ENCODE results near the gene KCNAB1.

DNA sequence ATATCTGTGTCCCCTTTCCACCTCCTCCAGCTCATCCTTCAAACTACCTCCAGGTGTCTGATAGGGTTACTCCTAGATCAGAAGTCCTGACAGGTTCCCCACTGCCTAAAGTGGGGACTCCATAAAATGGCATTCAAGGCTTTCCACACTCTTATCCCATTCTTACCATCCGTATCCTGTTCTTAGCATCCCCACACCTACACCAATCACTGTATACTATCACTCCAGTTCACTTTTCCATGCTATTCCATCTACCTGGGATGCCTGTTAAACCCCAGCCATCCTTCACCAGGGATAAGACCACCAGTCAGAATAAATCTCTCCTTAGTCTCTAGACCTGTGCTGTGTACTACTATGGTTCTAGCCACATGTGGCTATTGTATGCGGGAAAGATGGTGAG is 415.4 kb downstream of the KCNAB1 start:
- TF ChIP-seq, protein P1, sequence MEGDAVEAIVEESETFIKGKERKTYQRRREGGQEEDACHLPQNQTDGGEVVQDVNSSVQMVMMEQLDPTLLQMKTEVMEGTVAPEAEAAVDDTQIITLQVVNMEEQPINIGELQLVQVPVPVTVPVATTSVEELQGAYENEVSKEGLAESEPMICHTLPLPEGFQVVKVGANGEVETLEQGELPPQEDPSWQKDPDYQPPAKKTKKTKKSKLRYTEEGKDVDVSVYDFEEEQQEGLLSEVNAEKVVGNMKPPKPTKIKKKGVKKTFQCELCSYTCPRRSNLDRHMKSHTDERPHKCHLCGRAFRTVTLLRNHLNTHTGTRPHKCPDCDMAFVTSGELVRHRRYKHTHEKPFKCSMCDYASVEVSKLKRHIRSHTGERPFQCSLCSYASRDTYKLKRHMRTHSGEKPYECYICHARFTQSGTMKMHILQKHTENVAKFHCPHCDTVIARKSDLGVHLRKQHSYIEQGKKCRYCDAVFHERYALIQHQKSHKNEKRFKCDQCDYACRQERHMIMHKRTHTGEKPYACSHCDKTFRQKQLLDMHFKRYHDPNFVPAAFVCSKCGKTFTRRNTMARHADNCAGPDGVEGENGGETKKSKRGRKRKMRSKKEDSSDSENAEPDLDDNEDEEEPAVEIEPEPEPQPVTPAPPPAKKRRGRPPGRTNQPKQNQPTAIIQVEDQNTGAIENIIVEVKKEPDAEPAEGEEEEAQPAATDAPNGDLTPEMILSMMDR (conservative IDR thresholded peaks at IDR 0.05), result no peak
- TF ChIP-seq EZH2 (IDR thresholded peaks at IDR 0.05; ENCODE audit: low read depth), result no peak

Measured in PC-9 (cell line).